Stimulated activated CD8-positive, alpha-beta memory T cell treated with anti-CD3 and anti-CD28 coated beads, Interleukin-4, amount 100 ng/mL, for 48 hours (primary cell): ENCODE data around the gene BPTF.
"Not testable (repeated sequence)": the region's sequence is repeated elsewhere in the genome, so short reads cannot be mapped to it uniquely, and the experiment has no call there.

Experiments
- DNase-seq: peaks from one replicate; pipeline ENCODE4 v3.0.0-alpha.2; 2020

Gene BPTF

GRCh38 chr17:67833946-67834631, 8.8 kb downstream of the BPTF start:
- DNase-seq, result peak; percentile 13

GRCh38 chr17:67834634-67835033, 9.3 kb downstream of the BPTF start:
- DNase-seq, result no peak

DNA sequence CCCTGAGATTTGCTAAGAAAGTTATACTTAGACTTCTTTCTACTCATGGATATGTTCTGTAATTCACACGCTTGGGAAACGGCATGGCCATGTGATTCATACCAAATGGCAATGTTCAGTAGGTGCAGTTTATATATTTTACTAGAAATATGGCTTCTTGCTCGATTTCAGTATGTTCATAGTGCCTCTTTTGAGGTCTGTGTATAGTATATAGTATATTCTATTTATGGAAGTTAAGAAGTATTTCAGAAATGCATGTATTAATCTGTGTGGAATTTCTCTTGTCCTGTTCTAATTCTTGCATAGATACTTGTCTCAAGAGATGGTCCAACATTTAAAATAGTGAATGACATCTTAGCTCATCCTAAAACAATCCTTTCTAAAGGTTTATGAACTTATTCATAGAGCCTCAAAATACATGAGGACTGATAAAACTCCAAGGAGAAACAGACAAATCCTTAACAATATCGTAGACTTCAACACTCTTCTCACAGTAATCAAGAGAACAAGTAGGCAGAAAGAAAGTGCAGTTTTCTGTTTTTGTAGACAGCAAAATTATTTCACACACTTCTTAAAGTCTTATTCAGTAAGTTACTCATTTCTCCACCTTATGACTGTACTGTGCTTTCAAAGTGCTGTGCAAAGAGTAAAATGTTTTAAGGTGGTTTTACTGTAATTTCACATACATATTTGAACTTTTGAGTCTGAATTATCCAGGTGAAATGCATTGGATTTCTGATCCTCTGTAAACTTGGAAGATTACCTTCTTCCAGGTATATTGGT, 11.1 kb downstream of the BPTF start:
- peak; percentile 13 for DNase-seq

DNA sequence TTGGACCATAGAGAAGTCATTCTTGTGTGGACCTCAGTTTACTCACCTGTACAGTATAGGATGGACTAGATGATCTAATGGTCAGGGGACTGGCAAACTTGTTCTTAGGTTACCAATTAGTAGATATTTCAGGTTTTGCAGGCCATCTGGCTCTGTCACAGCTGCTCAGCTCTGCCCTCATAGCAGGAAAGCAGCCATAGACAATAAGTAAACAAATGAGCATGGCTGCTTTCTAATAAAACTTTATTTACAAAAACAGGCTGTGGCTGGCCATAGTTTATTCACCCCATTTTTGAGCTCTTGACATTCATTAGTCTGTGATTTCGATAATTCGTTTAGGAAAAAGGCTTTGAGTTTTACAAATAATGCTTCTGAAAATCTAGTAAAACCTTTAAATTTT, 12.7 kb downstream of the BPTF start:
- DNase-seq, result no peak

DNA sequence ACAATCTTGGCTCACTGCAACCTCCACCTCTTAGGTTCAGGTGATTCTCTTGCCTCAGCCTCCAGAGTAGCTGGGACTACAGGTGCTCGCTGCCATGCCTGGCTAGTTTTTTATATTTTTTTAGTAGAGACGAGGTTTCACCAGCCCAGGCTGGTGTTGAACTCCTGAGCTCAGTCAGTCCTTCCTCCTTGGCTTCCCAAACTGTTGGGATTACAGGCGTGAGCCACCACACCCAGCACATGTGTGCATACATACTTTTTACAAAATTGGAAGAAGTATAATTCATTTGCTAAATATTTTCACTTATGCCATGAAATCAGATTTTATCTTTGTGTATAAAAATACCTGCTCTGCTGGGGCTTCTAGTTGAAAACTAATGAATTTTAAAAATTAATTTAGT, 13.2 kb downstream of the BPTF start:
- DNase-seq, result no peak

DNA sequence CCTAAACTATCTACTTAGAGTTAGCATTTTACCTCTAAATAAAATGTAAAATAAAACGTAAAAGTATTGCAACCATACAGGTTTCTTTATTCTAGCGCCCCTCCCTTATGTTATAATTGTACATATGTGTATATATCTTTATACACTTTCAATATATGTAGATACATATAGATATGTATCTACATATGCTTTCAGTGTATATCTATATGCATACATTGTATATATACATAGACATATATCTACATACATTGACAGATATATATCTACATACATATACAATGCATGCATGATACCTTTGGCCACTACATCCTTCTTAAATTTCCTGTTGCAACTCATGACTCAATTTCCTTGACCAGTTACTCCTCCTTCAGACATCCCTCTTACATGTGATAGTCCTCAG, 16.7 kb downstream of the BPTF start:
- DNase-seq, result no peak

DNA sequence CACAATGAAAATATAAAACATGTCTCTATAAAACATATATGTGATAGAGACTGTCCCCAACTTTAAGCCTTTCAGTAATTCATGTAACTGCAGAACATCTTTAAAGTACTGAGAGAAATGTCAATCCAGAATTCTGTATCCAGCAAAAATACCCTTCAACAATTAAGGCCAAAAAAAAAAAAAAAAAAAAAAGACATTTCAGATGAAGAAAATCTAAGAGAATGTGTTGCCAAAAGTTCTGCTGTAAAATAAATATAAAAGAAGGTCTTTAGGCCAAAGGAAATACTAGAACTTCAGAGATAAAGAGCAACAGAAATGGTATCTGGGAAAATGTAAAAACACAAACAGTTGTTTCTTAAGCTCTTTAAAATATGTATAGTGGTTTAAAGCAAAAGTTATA, 17.3 kb downstream of the BPTF start:
- DNase-seq, result no peak

DNA sequence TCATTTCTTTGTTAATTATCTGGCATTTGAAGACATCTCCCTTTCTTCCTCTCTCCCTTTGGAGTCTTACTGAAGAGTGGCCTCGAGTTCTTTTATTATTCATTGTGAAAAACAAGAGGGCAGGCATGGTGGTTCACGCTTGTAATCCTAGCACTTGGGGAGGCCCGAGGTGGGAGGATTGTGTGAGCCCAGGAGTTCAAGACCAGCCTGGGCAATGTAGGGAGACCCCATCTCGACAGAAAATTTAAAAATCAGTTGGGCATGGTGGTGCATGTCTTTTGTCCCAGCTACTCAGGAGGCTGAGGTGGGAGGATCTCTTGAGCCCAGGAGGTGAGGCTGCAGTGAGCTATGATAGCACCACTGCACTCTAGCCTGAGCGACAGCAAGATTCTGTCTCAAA, 20.1 kb downstream of the BPTF start:
- no peak for DNase-seq

DNA sequence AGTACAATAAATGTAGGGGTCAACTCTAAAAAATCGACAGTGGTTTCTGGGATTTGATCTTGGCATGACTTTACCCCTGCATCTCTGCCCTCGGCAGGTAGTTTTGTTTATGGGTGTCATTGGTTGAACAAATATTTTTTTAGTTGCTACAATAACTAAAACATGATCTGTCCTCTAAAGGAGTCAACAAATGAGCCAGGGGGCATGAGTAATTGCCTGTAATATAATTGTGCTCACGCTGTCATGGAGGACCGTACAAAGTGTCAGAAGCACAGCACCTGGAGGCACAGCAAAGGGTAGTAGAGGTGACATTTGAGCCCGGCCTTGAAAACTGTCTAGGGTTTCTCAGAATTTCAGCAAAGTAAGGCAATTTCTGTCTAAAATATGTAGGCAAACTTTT, 22.9 kb downstream of the BPTF start:
- not testable (repeated sequence) for DNase-seq

DNA sequence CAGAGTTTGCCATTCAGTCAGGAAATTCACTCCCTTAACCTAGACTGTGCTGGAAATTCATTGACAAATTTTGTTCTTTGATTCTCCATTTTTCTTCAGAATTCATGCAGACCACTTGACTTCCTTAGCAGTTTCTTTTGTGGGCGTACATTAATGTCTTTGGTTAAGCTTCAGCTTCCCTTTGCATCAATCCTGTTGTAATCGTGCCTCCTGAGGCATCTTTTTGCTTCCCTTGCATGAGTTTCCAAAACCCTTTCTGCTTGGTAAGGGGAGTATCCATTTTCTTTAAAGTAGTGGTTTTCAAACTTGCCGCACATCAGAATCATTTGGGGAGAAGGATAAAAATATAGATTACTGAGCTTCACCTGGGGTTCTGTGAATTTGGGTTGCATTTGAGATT, 23.5 kb downstream of the BPTF start:
- not testable (repeated sequence) for DNase-seq

DNA sequence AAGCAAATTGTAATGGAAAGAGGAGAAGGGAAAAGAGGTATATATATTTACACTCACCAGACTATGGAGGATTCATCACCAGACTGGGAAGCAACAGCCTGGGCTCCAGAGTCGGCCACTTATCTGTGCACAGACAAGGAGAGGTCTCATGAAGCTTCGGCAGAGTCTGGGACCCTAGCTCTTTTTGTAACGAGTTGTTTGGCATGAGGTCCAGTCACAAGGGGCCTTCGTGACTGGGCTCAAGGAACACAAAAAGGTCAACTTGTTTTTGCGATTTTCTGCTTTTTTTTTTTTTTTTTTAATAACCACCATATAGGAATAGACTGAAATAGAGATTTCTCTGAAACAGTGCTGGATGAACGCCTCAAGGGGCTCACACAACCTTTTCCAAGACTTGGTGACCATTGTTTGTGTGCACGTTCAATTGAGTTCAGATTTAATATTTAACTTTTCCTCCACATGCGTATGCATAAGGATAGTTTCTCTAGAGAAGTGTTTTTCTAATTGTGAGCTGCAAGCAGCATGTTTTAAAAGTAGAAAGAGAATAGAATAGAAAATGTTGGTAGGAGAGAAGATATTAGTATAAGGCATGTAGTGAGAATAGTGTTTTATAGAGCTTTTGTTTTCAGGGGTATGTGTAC, 25.8 kb downstream of the BPTF start:
- DNase-seq, result no peak

DNA sequence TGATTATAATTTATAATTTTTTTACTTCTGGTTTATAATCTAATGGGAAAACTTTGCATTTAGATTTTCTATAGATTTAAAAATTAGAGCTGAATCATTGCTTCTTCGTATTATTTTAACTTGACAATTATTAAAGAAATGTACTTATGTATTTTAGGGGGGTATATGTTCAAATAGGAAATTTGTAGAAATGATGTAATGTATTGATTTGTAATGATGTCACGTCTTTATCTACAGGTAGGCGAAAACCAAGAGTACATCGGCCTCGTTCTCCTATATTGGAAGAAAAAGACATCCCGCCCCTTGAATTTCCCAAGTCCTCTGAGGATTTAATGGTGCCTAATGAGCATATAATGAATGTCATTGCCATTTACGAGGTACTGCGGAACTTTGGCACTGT, 28.4 kb downstream of the BPTF start:
- DNase-seq, result no peak

DNA sequence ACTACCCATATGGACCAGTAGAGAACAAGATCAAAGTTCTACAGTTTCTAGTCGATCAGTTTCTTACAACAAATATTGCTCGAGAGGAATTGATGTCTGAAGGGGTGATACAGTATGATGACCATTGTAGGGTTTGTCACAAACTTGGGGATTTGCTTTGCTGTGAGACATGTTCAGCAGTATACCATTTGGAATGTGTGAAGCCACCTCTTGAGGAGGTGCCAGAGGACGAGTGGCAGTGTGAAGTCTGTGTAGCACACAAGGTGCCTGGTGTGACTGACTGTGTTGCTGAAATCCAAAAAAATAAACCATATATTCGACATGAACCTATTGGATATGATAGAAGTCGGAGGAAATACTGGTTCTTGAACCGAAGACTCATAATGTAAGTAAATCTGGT, 29.1 kb downstream of the BPTF start:
- no peak for DNase-seq

DNA sequence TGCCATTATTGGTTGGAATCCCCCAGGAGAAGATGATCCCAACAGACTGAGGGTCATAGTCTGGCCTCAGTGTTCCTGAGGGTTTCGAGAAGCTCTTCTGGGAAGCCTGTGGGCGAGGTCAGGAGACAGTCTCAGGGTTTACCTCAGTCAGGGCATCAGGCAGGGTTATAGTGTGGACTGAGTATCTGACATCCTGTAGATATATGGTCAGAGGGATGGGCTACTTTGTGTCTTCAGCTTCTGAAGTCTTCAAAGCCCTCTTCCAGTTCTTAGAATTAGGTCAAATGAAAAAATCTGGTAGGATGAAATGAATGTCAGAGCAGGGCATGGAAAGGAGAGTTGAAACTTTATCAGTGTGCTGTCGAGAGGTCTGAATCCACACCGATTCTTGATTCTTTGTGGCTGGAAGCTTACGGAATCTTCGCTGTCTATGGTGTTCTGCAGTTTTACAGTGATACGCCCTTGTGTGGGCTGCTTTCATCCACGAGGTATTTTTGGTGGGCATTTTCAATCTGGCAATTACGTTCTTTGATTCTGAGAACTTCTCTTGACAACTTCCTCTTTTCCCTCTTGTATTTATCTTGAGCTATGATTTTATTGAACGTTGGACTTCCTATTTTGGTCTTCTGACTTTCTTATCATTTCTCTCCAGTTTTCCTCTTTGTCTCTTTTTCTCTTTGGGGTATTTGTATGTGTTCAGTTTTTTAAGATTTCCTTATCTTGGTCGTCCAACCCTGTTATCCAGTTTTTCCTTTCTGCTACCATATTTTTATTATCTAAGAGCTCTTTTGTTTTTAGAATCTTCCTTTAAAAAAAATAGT, 30.4 kb downstream of the BPTF start:
- DNase-seq, result no peak

DNA sequence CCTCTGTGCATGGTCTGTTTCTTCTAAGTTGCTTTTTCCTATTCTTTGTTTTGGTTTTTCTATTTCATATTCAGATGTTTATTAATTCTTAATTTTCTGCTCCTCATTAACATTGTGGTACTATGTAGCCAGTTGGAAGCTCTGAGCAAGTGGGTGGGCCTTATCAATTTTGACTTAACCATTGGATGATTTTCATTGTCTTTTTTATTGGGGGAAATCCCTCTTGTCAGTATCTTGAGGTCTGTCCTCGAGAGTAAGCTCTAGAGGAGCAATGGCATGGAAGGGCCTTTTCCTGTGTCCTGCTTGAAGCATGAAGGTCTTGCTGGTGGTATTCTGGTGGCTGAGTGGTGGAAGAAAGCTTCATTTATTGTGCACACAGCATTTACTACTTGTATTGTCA, 31.1 kb downstream of the BPTF start:
- DNase-seq, result not testable (repeated sequence)

DNA sequence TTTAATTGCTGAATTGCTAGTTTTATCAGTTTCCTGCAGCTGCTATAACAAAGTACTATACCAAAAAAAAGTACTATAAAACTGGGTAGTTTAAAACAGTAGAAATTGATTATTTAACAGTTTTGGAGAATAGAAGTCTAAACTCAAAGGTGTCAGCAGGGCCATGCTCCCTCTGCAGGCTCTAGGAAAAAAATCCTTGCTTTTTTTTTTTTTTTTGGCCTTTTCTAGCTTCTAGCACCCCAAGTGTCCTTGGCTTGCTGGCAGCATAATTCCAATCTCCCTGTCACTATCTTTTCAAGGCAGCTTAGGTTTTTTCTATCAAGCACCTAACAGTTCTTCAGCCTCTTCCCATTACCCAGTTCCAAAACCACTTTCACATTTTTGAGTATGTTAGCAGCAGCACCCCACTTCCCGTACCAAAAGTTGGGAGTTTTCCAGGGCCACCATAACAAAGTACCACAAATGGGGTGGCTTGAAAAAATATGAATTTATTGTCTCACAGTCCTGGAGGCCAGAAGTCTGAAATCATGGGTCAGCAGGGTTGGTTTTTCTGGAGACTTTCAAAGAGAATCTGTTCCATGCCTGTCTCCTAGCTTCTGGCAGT, 37.4 kb downstream of the BPTF start:
- no peak for DNase-seq

DNA sequence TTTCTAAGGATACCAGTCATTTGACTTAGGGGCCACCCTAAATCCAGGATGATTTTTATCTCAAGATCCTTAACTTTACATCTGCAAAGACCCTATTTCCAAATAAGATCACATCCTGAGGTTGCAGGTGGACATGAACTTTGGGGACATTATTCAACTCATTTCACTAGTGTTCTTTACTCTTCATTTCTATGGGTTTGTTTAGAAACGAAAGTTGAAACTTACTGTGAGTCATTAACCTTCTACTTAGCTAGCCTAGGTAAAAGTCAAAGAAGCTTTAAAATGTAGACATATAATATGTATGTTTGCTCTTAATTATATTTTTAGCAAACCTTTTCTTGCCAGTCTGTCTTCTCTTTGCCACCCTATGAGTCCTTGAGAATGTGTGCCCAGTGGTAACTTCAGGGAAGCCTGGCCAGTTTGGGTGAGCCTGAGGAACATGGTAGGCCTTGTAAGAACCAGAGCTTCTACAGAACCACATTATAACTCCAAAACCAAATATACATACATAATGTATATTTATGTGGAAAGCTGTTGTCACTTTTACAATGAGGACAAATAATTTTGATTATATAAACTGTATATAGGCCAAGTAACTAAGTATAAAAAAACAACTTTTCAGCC, 38.4 kb downstream of the BPTF start:
- DNase-seq, result no peak

- no peak for DNase-seq
Observed at GRCh38 chr17:67865438-67865837, 40.1 kb downstream of the BPTF start.

- peak; percentile 37 for DNase-seq
Observed at GRCh38 chr17:67867591-67867990, 42.3 kb downstream of the BPTF start.

DNA sequence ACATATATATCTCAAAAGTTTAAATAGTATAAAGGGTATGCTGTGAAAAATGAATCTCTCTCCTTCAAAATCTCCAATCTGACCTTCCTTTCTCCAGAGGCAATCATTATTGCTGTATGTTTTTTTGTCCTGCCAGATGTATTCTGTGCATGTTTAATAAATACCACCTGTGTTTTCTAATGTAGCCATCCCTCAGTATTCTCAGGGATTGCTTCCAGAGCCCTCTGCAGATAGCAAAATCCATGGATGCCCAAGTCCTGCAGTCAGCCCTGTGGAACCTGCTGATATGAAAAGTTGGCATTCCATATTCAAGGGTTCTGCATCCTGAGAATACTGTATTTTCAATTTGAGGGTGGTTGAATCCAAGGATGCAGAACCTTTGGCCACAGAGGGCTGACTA, 42.9 kb downstream of the BPTF start:
- DNase-seq, result no peak

GRCh38 chr17:67879662-67880061, 54.4 kb downstream of the BPTF start:
- no peak for DNase-seq

DNA sequence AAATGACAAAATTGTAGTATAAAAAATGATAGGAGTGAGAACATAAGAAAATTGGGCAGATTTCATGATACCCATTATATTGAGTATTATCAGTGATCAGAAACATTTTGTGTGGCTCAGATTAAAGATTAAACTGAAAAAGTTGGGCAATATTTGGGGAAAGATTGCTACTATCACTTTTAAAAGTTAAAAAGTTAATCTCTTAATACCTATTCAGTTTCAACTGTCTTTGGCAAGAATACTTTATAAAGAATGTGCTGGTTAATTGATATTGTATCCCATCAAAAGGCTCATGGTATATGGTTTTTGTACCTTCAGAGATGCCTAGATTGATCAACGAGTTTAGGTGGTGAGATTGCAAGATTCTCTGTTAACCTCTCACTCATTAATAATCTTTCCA, 55.8 kb downstream of the BPTF start:
- DNase-seq, result no peak
